B cell (primary cell): ENCODE measurements around the gene TTC34. TPM values are rescaled to one million over a fixed set of nuclear protein-coding genes. Genes with fewer than 3 reads are reported as not detected.

ENCODE experiments used
- ATAC-seq: fragments of 200-7000 bp; cut with Tn5 transposase; one replicate; pipeline ENCODE4 v1.10.0; 2021; ENCODE audit warnings: low read depth, mild to moderate bottlenecking, moderate number of reproducible peaks, moderate library complexity
- CTCF ChIA-PET: fragments of 350-600 bp; sonication (Branson Sonifier 250); formaldehyde crosslinking; loops from one replicate; lab custom pipeline; 2021; ENCODE audit warnings: antibody characterized with exemption, inconsistent platforms; lab: Charles Lee
- POLR2A ChIA-PET: fragments of 350-600 bp; sonication (Branson Sonifier 250); formaldehyde crosslinking; loops from one replicate; lab custom pipeline; 2021; ENCODE audit warnings: antibody characterized with exemption; lab: Charles Lee
- DNase-seq: peaks from one replicate; pipeline ENCODE4 v3.0.0; 2013
- H2AFZ ChIP-seq: 2 replicates; pipeline ENCODE4 v1.6.1; 2012; ENCODE audit warnings: mild to moderate bottlenecking, low read depth, low read length; ENCODE audit not compliant: insufficient read depth, poor library complexity, severe bottlenecking
- H3K27ac ChIP-seq, 2 donors: 1 replicate in 1 of 2; 2 replicates in 1 of 2; pipeline ENCODE4 v1.5.1; 2012 to 2013; ENCODE audit warnings: low read length in 2 of 2, mild to moderate bottlenecking in 2 of 2, moderate library complexity in 1 of 2
- H3K27me3 ChIP-seq, 4 experiments: fragments of 200-600 bp in 1 of 4; sonication (generic) in 1 of 4; replicated peaks in 1 of 4; 1 replicate in 2 of 4; 2 replicates in 2 of 4; pipeline versions ENCODE4 v1.6.1 to v1.7.0; 2013 to 2016; ENCODE audit warnings: low read length in 3 of 4, mild to moderate bottlenecking in 2 of 4, mixed read lengths in 1 of 4, moderate library complexity in 1 of 4; ENCODE audit not compliant: insufficient read depth in 4 of 4, control insufficient read depth in 3 of 4; ENCODE audit errors: control extremely low read depth in 1 of 4
- H3K36me3 ChIP-seq, 2 experiments: replicated peaks in 1 of 2; 1 replicate in 1 of 2; 2 replicates in 1 of 2; pipeline versions ENCODE4 v1.6.1 to v1.7.1; 2013; ENCODE audit warnings: low read length in 1 of 2; ENCODE audit not compliant: insufficient read depth in 2 of 2, control insufficient read depth in 1 of 2; ENCODE audit errors: control extremely low read depth in 1 of 2, extremely low read depth in 1 of 2
- H3K4me1 ChIP-seq, 2 donors: fragments of 200-600 bp in 1 of 2; sonication (generic) in 1 of 2; 1 replicate in 1 of 2; 2 replicates in 1 of 2; pipeline versions ENCODE4 v1.5.1 to v1.6.1; 2013 to 2017; ENCODE audit warnings: low read length in 2 of 2; ENCODE audit not compliant: control insufficient read depth in 2 of 2, insufficient read depth in 2 of 2
- H3K4me2 ChIP-seq: replicated peaks from 2 replicates; pipeline ENCODE3; 2012; ENCODE audit warnings: mild to moderate bottlenecking, low read depth, low read length; ENCODE audit not compliant: poor library complexity, severe bottlenecking
- H3K4me3 ChIP-seq, 5 experiments: fragments of 200-600 bp in 1 of 5; sonication (generic) in 1 of 5; 1 replicate in 3 of 5; 2 replicates in 2 of 5; pipeline versions ENCODE4 v1.5.1 to v1.7.0; 2011 to 2016; ENCODE audit warnings: low read length in 4 of 5, mild to moderate bottlenecking in 4 of 5, low read depth in 2 of 5, control low read depth in 1 of 5, moderate library complexity in 1 of 5; ENCODE audit not compliant: insufficient read depth in 1 of 5; ENCODE audit errors: control extremely low read depth in 1 of 5, extremely low read depth in 1 of 5
- H3K79me2 ChIP-seq: fragments of 200-600 bp; sonication (generic); one replicate; pipeline ENCODE4 v1.6.0; 2016; ENCODE audit warnings: low read length; ENCODE audit not compliant: control insufficient read depth, insufficient read depth
- H3K9ac ChIP-seq: fragments of 200-600 bp; sonication (generic); 2 replicates; pipeline ENCODE4 v1.6.1; 2017; ENCODE audit warnings: mild to moderate bottlenecking, low read length, moderate library complexity
- H3K9me3 ChIP-seq, 3 donors: one replicate each; pipeline versions ENCODE4 v1.6.1 to v1.7.1; 2013; ENCODE audit warnings: low read length in 2 of 3; ENCODE audit not compliant: control insufficient read depth in 2 of 3, insufficient read depth in 1 of 3; ENCODE audit errors: control extremely low read depth in 1 of 3
- H4K20me1 ChIP-seq: 2 replicates; pipeline ENCODE4 v1.6.0; 2012; ENCODE audit warnings: mild to moderate bottlenecking, low read length; ENCODE audit not compliant: insufficient read depth, control insufficient read depth, poor library complexity, severe bottlenecking
- H3K27ac Mint-ChIP-seq: one replicate; pipeline ENCODE4 v1.8.0; 2021; ENCODE audit warnings: mixed read lengths
- H3K27me3 Mint-ChIP-seq: one replicate; pipeline ENCODE4 v1.8.0; 2021; ENCODE audit warnings: mixed read lengths
- H3K4me1 Mint-ChIP-seq: one replicate; pipeline ENCODE4 v1.8.0; 2021; ENCODE audit warnings: mixed read lengths
- H3K4me3 Mint-ChIP-seq: one replicate; pipeline ENCODE4 v1.8.0; 2021; ENCODE audit warnings: mixed read lengths
- H3K9me3 Mint-ChIP-seq: one replicate; pipeline ENCODE4 v1.8.0; 2022; ENCODE audit warnings: mixed read lengths; ENCODE audit not compliant: insufficient read depth
- CTCF ChIP-seq: fragments of 200-600 bp; IDR thresholded peaks from one replicate; pipeline ENCODE4 v1.8.0; 2022; ENCODE audit warnings: antibody characterized with exemption, mild to moderate bottlenecking
- EZH2 ChIP-seq: IDR thresholded peaks from 2 replicates; pipeline ENCODE4 v1.6.1; 2012; ENCODE audit warnings: borderline replicate concordance, low read depth, mild to moderate bottlenecking, moderate library complexity, low read length; ENCODE audit not compliant: insufficient read depth, poor library complexity, severe bottlenecking
- WGBS: methylation state at CpG from one replicate; pipeline ENCODE4 v1.1.5; 2013; ENCODE audit warnings: missing lambda C conversion rate; ENCODE audit not compliant: insufficient coverage; 5-methylcytosine and 5-hydroxymethylcytosine counted together
- intact Hi-C: fragments of 100-400 bp; cut with micrococcal nuclease; formaldehyde crosslinking; loops from one replicate; pipeline ENCODE4 v1.10.0; 2022
- polyA plus RNA-seq: library from polyadenylated mRNA; depleted of rRNA; stranded (reverse); fragments of >200 nt; gene quantifications from 2 replicates; pipeline ENCODE4 v1.2.3, GENCODE V29; 2012
- total RNA-seq, 2 donors: library from RNA; stranded (reverse); fragments of 120-200 nt in 1 of 2; gene quantifications; 1 replicate in 1 of 2; 2 replicates in 1 of 2; pipeline versions ENCODE4 v1.2.3 to v1.2.4, GENCODE V29; 2013 to 2022

The TTC34 gene
- total and polyA plus RNA-seq, 2 donors (not counting 1 experiment from before 2014, with no cell fraction given): 2.1 to 8.1 TPM

DNA sequence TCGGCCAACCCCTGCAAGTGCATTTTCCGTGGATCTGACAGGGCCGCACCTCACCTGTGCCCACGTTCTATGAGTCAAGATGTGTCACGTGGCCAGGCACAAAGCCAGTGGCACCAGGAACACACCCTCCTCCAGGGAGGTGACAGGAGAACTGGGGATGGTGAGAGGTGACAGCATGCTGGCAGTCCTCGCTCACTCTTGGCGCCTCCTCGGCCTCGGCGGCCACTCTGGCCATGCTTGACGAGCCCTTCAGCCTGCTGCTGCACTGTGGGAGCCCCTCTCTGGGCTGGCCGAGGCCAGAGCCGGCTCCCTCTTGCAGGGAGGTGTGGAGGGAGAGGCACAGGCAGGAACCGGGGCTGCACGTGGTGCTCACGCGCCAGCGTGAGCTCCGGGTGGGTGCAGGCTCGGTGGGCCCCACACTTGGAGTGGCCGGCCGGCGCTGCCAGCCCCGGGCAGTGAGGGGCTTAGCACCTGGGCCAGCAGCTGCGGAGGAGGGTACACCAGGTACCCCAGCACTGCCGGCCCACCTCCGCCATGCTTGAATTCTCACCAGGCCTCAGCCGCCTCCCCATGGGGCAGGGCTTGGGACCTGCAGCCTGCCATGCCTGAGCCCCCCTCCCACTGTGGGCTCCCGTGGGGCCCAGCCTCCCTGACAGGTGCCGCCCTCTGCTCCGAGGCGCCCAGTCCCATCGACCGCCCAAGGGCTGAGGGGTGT, 11.6 kb upstream of the TTC34 start:
- Mint-ChIP-seq H3K27me3 (no peaks in the 10 kb centered on the region), H3K9me3 (no peaks in the 10 kb centered on the region), H3K4me3 (no peak overlapping the region), H3K4me1 (no peaks in the 10 kb centered on the region), H3K27ac (no peak overlapping the region)
- no peaks in the 10 kb centered on the region for H3K79me2 ChIP-seq
- no peaks in the 10 kb centered on the region for H3K27me3 ChIP-seq
- H3K36me3 ChIP-seq: no peaks in the 10 kb centered on the region
- CTCF ChIA-PET: no interaction called here
- no peak overlapping the region for H3K27ac ChIP-seq
- intact Hi-C loops: no loop called here
- H3K9ac ChIP-seq: no peak overlapping the region
- peaks cover 0 to 12% (median 0%) of the 10 kb centered on the region in 3 donors for H3K9me3 ChIP-seq
- ATAC-seq (no peak), DNase-seq (no peak)
- no peaks in the 10 kb centered on the region for H3K4me1 ChIP-seq
- no peak overlapping the region for H3K4me2 ChIP-seq
- no peak for TF ChIP-seq CTCF
- no peak for TF ChIP-seq EZH2
- H4K20me1 ChIP-seq: no peaks in the 10 kb centered on the region
- H3K4me3 ChIP-seq: no peak overlapping the region
- POLR2A ChIA-PET: no interaction called here
- H2AFZ ChIP-seq: no peak overlapping the region
- WGBS: 94% methylated on average over 27 of the region's 34 CpGs

- CTCF ChIA-PET: no interaction called here
- Mint-ChIP-seq H3K9me3 (no peaks in the 10 kb centered on the region), H3K4me1 (no peaks in the 10 kb centered on the region), H3K27me3 (no peaks in the 10 kb centered on the region), H3K27ac (no peak overlapping the region), H3K4me3 (no peak overlapping the region)
- no peak overlapping the region for H2AFZ ChIP-seq
- H3K4me2 ChIP-seq: no peak overlapping the region
- DNase-seq (no peak), ATAC-seq (no peak)
- no peak overlapping the region for H3K27ac ChIP-seq
- H3K9ac ChIP-seq: no peak overlapping the region
- intact Hi-C loops: no loop called here
- TF ChIP-seq EZH2 (no peak), CTCF (no peak)
- H3K36me3 ChIP-seq: no peaks in the 10 kb centered on the region
- no peaks in the 10 kb centered on the region for H3K27me3 ChIP-seq
- POLR2A ChIA-PET: no interaction called here
- H4K20me1 ChIP-seq: no peaks in the 10 kb centered on the region
- no peaks in the 10 kb centered on the region for H3K79me2 ChIP-seq
- 92% methylated on average over 5 of the region's 7 CpGs for WGBS
- H3K4me1 ChIP-seq: no peaks in the 10 kb centered on the region
- no peak overlapping the region for H3K4me3 ChIP-seq
- peaks cover 0 to 12% (median 0%) of the 10 kb centered on the region in 3 donors for H3K9me3 ChIP-seq
These were observed 10.6 kb upstream of the TTC34 start for GRCh38 chr1:2812136-2812535.
